DLD1 (cell line): ENCODE results near the gene ITM2C.

ENCODE experiments used
- in situ Hi-C: cut with HindIII; loops from 2 replicates; pipeline ENCODE4 v1.10.0; 2017; ENCODE audit warnings: low sequenced_read_pairs

The ITM2C gene, protein sequence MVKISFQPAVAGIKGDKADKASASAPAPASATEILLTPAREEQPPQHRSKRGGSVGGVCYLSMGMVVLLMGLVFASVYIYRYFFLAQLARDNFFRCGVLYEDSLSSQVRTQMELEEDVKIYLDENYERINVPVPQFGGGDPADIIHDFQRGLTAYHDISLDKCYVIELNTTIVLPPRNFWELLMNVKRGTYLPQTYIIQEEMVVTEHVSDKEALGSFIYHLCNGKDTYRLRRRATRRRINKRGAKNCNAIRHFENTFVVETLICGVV

DNA sequence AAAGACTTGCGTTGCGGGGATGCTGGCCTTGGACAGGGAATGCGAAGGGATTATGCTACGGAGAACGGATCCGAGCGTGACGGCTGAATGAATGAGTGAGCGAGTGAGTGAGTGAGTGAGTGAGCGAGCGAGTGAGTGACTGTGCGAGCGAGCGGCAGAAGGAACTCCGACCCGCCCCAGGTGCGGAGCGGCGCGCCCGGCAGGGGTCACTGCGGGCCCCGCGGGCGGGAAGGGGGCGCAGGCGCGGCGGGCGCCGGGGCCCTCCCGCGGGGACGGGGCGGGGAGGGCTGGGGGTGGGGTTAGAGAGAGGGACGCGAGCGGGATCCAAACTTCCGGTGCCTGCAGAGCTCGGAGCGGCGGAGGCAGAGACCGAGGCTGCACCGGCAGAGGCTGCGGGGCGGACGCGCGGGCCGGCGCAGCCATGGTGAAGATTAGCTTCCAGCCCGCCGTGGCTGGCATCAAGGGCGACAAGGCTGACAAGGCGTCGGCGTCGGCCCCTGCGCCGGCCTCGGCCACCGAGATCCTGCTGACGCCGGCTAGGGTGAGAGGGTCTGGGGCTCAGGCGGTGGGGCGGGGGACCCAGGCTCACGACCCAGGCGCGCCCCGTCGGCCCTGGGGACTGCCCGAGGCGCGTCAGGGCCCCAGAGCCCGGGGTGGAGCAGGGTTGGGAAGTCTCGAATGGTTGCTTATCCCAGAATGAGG, at the start of gene ITM2C:
ITM2C (plus strand) TSS at position 338 of the 702 bp plus-strand sequence; CDS start at position 422, 84 bp downstream.
- in situ Hi-C loops = no loop called here

DNA sequence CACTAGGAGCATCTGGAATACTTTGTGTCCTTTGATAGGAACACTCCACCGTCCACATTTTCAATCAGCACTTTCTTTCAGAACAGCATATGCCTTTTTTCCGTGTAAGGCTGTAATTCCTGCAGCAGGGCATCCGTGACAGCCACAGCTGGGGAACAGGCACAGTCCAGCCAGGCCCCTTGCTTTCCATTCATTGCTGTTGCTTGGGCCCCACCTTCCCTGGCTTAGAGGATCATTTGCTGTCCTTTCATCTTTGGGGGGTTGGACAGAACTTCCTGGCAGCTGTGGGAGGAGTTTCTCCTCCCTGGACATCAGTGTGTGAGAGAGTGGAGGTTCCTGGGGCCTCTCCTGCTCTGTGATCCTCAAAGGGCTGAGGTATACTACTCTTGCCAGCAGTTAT, 49.7 kb upstream of the ITM2C start:
- in situ Hi-C loops = no loop called here

DNA sequence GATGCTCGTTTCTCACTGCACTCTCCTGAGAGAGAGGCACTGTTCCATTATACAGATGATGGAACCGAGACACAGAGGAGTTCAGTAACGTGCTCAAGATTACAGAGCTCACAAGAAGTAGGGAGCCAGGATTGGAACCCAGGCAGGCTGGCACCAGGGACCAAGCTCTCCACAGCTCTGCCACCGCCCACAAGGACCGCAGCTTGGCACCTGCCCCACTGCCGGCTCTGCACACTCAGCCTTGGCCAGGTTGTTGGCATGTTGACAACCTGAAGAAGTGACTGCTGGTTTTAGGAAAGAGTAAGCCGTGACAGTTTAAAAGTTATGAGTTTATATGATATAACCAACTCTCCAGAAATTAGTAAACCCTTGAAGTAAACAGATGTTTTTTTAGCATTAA, 48.0 kb upstream of the ITM2C start:
- in situ Hi-C loops = no loop called here

DNA sequence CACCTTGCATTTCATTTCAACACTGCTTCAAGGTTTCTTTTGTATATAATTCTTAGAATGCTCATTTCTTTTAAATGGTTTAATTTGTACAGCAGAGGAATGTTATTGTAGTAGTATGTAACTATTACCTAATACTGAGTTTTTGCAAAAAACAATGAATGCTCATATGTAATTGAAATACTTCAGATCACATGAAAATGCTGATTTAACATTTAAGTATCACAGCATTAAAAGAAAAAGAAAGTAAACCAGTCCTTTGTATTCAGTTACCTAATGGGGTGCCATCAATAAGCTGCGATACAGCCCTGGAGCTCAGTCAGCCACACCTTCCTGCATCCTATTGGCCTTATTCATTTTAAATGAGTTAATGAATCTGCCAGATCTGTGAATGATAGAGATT, 45.3 kb upstream of the ITM2C start:
- in situ Hi-C loops = no loop called here

DNA sequence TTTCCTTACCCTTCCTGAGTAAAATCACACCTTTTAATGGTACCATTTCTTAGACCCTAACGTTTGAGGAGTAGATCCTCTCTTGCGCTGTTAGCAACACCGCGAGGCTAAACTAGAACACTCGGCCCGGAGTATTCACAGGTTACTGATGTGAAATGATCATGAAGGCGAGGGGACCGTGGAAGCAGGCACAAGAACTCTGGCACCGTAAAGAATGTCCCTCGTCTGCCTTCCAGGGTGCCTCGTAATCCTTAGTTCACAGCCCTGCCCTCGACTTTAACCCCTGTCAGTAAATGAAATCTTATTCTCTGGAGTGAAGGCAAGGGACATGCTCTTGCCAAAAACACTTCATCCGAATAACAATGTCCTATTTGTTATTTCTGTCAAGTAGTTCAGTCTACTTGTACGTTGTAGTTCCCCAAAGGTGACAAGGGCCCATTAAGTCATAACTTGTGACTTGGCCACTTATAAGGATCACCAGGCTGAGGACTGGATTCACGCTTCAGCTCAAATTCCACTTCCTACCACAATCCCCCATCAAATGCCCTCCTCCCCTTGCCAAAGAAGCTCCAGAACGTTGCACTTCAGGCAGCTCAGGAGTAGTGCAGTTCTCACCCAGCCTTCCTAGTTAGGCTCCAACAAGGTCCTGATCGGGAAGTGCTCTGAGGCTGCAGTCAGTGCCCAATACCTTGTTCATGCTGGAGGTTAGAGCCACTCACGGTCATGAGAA, 43.3 kb upstream of the ITM2C start:
- in situ Hi-C loops = no loop called here

DNA sequence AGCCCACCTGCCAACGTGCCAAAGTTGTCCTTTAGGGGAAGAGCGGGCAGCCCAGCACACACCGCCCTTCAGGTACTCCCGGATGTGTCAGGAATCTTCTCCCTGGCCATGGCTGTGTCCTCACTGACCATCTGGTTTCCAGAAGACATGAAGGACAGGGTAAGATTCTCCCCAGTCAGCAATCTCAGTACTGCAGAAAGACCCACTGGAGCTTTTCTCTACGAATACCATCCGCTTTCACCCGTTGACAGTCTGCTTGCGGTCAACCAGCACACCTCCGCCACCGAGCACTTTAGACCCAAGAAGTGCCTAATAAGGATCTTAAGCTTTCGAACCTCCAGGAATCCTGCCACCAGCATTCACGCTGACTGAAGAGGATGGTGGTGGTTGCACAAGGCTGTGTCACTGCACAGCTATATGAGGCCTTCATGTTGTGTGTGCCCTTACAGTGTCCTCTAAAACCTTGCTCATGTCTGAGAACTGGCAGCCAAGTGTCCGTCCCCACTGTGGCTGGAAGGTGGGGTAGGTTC, 42.7 kb upstream of the ITM2C start:
- in situ Hi-C loops = no loop called here

DNA sequence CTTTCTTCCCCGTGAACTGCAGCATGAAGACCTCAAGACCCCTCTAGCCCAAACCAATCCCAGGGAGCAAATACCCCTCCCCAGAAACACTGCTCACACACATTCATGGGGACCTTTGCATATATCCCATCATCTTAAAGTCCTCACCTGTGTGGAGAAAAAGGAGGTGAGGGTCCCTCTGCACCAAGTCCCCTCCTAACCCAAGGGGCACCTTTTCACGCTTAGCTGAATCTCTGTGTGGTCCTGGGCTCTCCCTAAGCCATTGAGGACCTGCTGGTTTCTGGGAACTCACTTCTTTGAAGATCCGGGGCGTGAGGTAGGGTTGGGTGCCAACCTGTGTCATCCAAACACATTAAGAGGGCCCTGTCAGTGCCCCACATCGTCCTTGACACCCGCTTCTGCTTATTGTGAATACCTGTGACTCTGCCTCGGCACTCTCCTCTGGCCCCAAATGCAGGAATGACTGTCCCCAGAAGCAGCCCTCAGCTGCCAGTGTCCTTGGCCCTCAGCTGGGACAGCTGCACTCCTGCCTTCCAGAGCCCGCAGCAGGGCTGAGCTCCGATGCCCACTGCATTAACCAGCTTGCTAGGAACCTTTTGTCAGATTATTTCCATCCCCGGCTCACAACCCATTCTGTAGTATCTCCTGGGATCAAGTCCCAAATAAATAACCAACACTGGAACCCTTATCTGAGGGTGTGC, 41.3 kb upstream of the ITM2C start:
- in situ Hi-C loops = no loop called here

DNA sequence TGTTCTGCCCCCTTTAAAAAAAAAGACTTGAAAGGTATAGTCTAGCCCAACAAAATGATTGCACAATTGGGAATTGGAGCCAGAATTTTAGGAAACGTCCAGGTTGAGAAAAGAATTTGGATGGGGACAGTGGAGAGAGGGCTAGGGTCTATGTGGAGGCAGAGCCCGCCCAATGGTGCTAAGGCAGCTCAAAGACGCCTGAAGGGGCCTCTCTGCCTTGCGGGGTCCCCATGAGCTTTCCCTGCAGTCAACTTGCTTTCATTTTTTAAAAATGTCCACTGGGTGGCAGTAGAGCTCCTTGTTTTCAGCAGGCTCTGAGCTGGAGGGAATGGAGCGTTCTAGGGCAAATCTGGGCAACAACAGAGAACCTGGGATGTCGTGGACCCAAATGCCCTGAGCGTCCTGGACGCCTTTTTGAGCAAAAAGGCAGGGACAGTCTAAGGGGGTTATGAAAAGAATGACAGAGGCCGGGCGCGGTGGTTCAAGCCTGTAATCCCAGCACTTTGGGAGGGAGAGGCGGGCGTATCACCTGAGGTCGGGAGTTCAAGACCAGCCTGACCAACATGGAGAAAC, 40.2 kb upstream of the ITM2C start:
- in situ Hi-C loops = no loop called here

DNA sequence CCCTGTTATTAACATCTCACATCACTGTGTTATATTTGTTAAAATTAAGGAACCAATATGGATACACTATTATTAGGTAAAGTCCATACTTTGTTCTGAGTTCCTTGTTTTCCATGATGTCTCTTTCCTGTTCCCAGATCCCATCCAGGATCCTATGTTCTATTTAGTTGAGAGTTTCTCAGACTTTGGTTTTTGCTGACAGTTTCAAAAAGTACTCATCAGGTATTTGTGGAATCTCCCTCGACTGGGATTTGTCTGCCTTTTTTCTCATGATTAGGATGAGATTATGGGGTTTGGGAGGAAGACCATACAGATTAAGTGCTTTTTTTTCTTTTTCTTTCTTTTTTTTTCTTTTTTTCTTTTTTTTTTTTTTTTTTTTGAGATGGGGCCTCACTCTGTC, 39.4 kb upstream of the ITM2C start:
- in situ Hi-C loops = no loop called here

DNA sequence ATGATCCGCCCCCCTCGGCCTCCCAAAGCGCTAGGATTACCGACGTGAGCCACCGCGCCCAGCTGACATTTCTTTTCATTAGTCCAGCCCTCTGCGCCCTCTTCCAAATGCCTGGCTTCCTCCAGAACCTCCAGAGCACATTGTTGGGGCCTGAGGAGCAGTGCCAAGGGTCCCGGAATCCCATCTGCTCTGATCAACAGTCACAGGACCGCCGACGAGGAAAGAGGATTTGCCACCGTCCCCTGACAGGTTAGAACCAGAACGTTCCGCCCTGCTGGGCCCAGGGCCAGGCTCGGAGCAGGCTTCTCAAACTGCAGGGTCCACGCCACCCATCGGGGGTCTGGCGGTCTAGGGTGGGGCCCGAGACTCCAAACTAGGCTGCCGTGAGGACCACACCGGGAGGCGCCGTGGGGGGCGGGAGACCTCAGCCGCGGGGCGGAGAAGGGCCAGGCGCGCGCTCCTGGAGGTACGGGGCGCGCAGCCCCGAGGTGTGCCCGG, 36.9 kb upstream of the ITM2C start:
- in situ Hi-C loops = no loop called here

DNA sequence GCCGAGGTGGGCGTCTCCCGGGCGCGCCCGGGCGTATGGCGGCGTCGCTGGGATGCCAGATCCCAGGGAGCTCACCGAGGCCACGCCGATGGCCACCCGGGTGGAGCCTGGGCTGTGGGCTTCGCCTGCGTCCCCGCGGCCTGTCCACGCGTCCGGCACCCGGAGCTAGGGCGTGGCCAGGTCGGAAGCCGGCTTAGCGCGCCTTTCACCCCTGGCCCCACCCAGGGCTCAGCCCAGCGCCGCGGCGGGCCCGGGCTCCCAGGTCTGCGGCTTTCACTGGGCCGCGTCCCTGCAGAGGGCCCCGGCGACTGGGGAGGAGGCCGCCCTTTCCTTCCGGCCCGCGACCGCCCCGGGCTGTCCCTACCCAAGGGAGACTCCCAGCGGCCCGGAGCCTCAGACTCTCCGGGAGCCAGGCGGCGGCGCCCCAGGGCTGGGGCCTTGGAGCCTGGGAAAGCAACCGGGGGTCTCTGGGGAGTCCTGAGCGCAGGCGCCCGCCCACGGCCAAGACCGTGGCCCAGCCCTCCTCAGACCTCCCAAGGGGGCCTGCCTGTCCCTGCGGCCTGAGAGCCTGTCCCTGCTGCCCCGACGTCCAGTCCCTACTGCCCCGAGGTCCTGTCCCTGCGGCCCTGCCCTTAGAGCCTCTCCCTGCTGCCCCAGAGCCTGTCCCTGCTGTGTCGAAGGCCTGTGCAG, 36.3 kb upstream of the ITM2C start:
- in situ Hi-C loops = no loop called here

DNA sequence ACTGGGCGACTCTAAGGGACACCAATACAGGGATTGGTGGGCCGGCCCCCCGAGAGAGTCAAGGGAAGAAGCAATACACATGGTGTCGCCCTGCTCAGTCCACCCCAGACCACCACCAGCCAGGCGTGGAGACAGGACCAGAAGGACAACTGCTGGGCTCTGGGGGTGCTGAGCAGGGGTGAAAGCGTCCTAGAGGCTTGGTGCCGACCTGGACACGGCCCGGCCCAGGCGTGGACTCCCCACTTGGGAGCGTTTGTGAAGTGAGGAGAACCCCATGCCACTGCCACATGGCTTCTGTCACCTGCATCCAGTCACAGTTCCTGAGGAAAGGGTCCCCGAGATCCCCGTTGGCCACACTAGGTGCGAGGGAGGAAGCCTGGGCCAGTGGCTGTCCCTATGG, 35.4 kb upstream of the ITM2C start:
- in situ Hi-C loops = no loop called here

DNA sequence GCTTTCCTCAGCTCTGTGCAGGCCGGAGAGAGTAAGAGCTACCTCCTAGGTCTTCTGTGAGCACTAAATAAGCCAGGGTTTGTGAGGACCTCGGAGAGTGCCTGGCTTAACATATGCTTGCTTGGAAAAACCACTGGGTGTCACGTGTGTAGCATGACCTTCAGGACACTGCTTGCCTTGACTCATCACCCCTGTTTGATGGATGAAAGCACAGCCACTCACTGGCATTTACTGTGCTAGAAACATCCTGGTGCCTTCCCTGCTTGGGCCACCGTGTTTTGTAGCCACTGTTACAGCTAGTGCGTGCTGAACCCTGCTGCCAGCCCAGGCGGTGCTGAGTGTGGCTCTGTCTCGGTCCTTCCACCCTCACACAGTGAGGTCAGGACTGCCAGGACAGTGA, 34.8 kb upstream of the ITM2C start:
- in situ Hi-C loops = no loop called here

DNA sequence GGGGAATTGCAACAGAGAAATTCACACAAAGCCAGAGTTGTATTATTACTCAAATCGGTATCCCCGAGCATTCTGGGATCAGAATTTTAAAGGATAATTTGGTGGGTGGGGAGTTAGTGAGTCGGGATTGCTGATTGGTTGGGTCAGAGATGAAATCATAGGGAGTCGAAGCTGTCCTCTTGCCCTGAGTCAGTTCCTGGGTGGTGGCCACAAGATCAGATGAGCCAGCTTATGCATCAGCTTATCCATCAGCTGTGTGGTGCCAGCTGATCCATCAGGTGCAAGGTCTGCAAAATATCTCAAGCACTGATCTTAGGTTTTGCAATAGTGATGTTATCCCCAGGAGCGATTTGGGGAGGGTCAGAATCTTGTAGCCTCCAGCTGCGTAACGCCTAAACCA, 34.3 kb upstream of the ITM2C start:
- in situ Hi-C loops = no loop called here

DNA sequence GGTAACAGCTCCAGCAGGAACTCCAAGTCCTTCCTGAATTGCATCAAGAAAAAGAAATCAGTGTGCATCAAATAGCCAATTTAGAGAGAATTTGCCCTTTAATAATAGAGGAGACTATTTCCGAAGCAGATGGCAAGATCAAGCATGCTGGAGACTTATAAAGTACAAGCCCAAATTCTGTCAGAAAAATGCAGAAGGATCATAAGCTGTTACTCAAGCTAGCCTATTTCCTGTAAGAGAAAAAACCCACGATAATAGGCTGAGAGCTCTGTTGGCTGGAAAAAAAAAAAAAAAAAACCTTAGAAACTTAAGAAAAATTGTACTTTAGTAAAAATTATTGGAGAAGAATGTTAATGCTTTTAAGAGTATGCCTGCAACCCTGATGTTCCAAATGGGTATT, 24.4 kb upstream of the ITM2C start:
- in situ Hi-C loops = no loop called here

DNA sequence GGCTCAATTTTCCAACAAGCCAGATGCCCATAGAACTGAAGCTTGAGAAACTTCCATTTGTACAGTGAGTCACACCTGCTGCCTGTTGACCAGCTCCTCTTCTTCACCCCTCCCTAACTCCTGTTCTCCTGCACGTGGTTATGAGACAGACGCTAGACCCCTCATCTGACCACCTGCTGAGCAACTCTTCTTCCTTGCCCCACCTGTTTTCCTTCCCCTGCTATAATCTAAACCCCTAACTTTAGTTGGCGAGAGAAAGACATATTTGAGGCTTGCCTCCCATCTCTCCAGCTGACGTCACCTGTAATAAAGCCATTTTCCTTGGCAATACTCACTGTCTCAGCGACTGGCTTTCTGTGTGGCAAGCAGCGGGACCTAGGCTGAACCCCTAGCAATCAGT, 22.3 kb upstream of the ITM2C start:
- in situ Hi-C loops = no loop called here

DNA sequence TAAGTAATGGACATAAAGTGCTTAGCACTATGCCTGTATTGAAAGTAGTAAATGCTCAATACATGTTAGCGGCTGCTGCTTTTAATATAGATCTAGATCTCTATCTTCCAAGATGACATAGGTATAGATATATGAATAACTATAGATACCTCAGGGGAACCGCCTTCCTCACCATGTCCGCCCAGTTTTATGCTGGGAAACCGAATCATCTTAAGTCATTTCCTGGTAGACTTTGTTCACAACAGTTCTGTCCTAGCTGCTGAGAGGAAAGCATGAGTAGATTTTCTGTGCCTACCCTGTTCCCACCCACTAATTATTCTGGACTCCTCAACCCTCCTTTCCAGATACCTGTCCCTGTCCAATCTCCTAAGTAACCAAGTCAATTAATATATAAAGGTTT, 21.6 kb upstream of the ITM2C start:
- in situ Hi-C loops = no loop called here

DNA sequence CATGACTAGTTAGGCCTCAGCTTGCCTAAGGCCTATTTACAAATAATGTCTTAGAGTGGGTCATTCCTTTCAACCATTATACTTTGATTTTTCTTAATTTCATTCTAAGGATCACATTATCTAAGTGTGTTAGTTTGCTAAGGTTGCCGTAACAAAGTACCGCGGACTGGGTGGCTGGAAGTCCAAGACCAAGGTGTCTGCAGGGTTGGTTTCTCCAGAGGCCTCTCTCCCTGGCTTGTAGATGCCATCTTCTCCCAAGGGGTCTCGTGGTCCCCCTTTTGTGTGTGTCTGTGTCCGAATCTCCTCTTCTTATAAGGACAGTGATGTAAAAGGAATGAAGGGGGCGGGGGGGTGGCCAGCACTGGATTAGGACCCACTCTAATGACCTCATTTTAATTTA, 18.4 kb upstream of the ITM2C start:
- in situ Hi-C loops = no loop called here

DNA sequence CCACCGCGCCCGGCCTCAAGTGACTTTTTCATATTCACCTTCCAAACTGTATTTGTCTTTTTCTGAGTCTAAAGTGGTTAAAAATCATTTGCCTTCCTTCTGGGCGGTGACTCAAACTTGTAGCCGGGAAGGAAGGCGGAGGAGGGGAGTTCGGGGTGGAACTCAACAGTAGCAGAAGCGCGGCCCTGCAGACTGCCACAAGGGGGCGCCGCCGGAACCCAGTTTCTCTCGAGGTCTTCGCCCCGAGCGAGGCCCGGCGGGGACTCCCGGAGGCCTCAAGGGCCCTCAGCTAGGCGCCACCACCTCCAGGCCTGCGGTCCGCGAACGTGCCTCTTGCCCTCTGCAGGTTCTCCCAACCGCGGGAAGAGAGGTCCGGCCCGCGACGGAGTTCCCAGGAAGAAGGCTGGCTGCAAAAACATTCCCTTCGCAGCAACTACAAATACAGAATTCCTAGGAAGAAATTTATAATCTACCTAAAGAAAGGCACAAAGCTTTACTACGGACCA, 16.8 kb upstream of the ITM2C start:
- in situ Hi-C loops = no loop called here
